Measurements from ENCODE around the gene ACOX1.

Gene ACOX1

GRCh38 chr17:75995385-75995925 is 16.5 kb upstream of the ACOX1 start:
- no peak for DNase-seq (ENCODE audit: low spot score)
- no peak for TF ChIP-seq CTCF (IDR thresholded peaks at IDR 0.05; ENCODE audit: extremely low read depth, missing control alignments)

GRCh38 chr17:75994802-75995370 is 15.9 kb upstream of the ACOX1 start:
- no peak for TF ChIP-seq CTCF (IDR thresholded peaks at IDR 0.05; ENCODE audit: extremely low read depth, missing control alignments)
- DNase-seq (ENCODE audit: low spot score): no peak

- DNase-seq (ENCODE audit: low spot score): no peak
- TF ChIP-seq CTCF (IDR thresholded peaks at IDR 0.05; ENCODE audit: extremely low read depth, missing control alignments): no peak
Measured at GRCh38 chr17:75991396-75991795, 12.4 kb upstream of the ACOX1 start.

GRCh38 chr17:75987041-75987440 is 8.1 kb upstream of the ACOX1 start:
- TF ChIP-seq CTCF (IDR thresholded peaks at IDR 0.05; ENCODE audit: extremely low read depth, missing control alignments): no peak
- no peak for DNase-seq (ENCODE audit: low spot score)

GRCh38 chr17:75985986-75986385 is 7.0 kb upstream of the ACOX1 start:
- no peak for DNase-seq (ENCODE audit: low spot score)
- no peak for TF ChIP-seq CTCF (IDR thresholded peaks at IDR 0.05; ENCODE audit: extremely low read depth, missing control alignments)

GRCh38 chr17:75983501-75984181 is 4.7 kb upstream of the ACOX1 start:
- no peak for TF ChIP-seq CTCF (IDR thresholded peaks at IDR 0.05; ENCODE audit: extremely low read depth, missing control alignments)
- DNase-seq (ENCODE audit: low spot score): no peak

GRCh38 chr17:75981019-75981615 is 2.2 kb upstream of the ACOX1 start:
- DNase-seq (ENCODE audit: low spot score): no peak
- TF ChIP-seq CTCF (IDR thresholded peaks at IDR 0.05; ENCODE audit: extremely low read depth, missing control alignments): no peak

Data from GM20000 (cell line).